GM12878 (cell line): Measurements from ENCODE around the gene AKAP5. TPM values are rescaled to one million over a fixed set of nuclear protein-coding genes. Genes with fewer than 3 reads are reported as not detected.

Experiments used
- ATAC-seq: fragments of 200-7000 bp; cut with Tn5 transposase; 3 replicates; pipeline ENCODE4 v1.9.1; 2020; ENCODE audit warnings: mild to moderate bottlenecking, moderate library complexity
- BruUV-seq: library from RNA; stranded (reverse); fragments of 400-500 nt; replicated peaks from 2 replicates; lab custom pipeline; 2021; lab: Mats Ljungman, UMichigan
- CTCF ChIA-PET: fragments of 300-600 bp; sonication (Branson Sonifier 250); formaldehyde crosslinking; extraction: SDS; loops from one replicate; lab custom pipeline; 2021; ENCODE audit warnings: inconsistent platforms; lab: Yijun Ruan, JAX
- POLR2A ChIA-PET: fragments of 350-600 bp; formaldehyde crosslinking; extraction: SDS; loops from one replicate; lab custom pipeline; 2021; ENCODE audit warnings: inconsistent platforms; lab: Charles Lee
- RAD21 ChIA-PET: fragments of 300-600 bp; sonication (Branson Sonifier 250); formaldehyde crosslinking; loops from one replicate; lab custom pipeline; 2023; ENCODE audit warnings: antibody characterized with exemption; ENCODE audit not compliant: unreplicated experiment; lab: Charles Lee
- SMC1A ChIA-PET: fragments of 300-600 bp; sonication (Branson Sonifier 250); formaldehyde crosslinking; loops from one replicate; lab custom pipeline; 2023; ENCODE audit not compliant: unreplicated experiment, uncharacterized antibody; lab: Charles Lee
- DNase-seq: peaks from one replicate; pipeline ENCODE4 v3.0.0-alpha.2; 2011; ENCODE audit warnings: low read depth, low spot score
- FAIRE-seq: peaks from 3 replicates; lab custom pipeline; 2011; peaks lifted over from hg19 to GRCh38; lab: Jason Lieb, UNC
- H2AFZ ChIP-seq: 2 replicates; pipeline ENCODE4 v1.6.0; 2011; ENCODE audit warnings: low read depth, low read length, control low read depth; ENCODE audit not compliant: control insufficient read depth
- H3K27ac ChIP-seq: 2 replicates; pipeline ENCODE4 v1.5.1; 2011; ENCODE audit warnings: control low read depth; ENCODE audit not compliant: control insufficient read depth, insufficient read depth
- H3K27me3 ChIP-seq, 2 experiments: replicated peaks in 1 of 2; 2 replicates each; pipeline versions ENCODE4 v1.6.0 to v1.6.1; 2011; ENCODE audit warnings: low read length in 1 of 2; ENCODE audit not compliant: control insufficient read depth in 2 of 2, insufficient read depth in 2 of 2
- H3K36me3 ChIP-seq, 2 experiments: 2 replicates each; pipeline ENCODE4 v1.5.1; 2011; ENCODE audit warnings: low read length in 1 of 2; ENCODE audit not compliant: control insufficient read depth in 2 of 2, insufficient read depth in 2 of 2
- H3K4me1 ChIP-seq: 2 replicates; pipeline ENCODE4 v1.6.1; 2011; ENCODE audit warnings: mild to moderate bottlenecking, low read length, moderate library complexity, mixed read lengths; ENCODE audit not compliant: control insufficient read depth, insufficient read depth
- H3K4me2 ChIP-seq: 2 replicates; pipeline ENCODE4 v1.6.0; 2011; ENCODE audit warnings: control low read depth; ENCODE audit not compliant: control insufficient read depth, insufficient read depth
- H3K4me3 ChIP-seq: fragments of 200-600 bp; sonication (generic); 2 replicates; pipeline ENCODE4 v1.5.1; 2016
- H3K79me2 ChIP-seq: 2 replicates; pipeline ENCODE4 v1.6.0; 2011; ENCODE audit warnings: low read length; ENCODE audit not compliant: control insufficient read depth, insufficient read depth
- H3K9ac ChIP-seq: 2 replicates; pipeline ENCODE4 v1.8.0; 2011; ENCODE audit warnings: low read length, control low read depth, mixed read lengths; ENCODE audit not compliant: control insufficient read depth, insufficient read depth
- H3K9me3 ChIP-seq: replicated peaks from 3 replicates; pipeline ENCODE4 v1.5.1; 2011; ENCODE audit warnings: mild to moderate bottlenecking, low read length; ENCODE audit not compliant: control insufficient read depth, insufficient read depth
- H4K20me1 ChIP-seq: 2 replicates; pipeline ENCODE4 v1.6.0; 2011; ENCODE audit not compliant: control insufficient read depth, insufficient read depth
- FOS ChIP-seq: IDR thresholded peaks from 3 replicates; pipeline ENCODE4 v1.6.1; 2011; ENCODE audit warnings: borderline replicate concordance; ENCODE audit not compliant: insufficient read length; ENCODE audit errors: extremely low read depth
- KAT2A ChIP-seq: conservative IDR thresholded peaks from 2 replicates; pipeline ENCODE4 v1.6.1; 2011; ENCODE audit warnings: low read depth, low read length; ENCODE audit not compliant: control insufficient read depth
- LARP7 ChIP-seq: fragments of 450-650 bp; IDR thresholded peaks from 2 replicates; pipeline ENCODE4 v1.6.1; 2017; ENCODE audit warnings: mild to moderate bottlenecking
- SIN3A ChIP-seq: IDR thresholded peaks from 2 replicates; pipeline ENCODE4 v1.6.1; 2012; ENCODE audit warnings: low read depth, low read length, improper control_type of control experiment
- STAT1 ChIP-seq: fragments of 450-650 bp; conservative IDR thresholded peaks from 2 replicates; pipeline ENCODE4 v1.6.1; 2014; ENCODE audit warnings: antibody characterized with exemption, mild to moderate bottlenecking
- TARDBP ChIP-seq: IDR thresholded peaks from 2 replicates; pipeline ENCODE4 v1.6.1; 2016; ENCODE audit warnings: borderline replicate concordance
- YY1 ChIP-seq: IDR thresholded peaks from 2 replicates; pipeline ENCODE4 v1.6.1; 2011; ENCODE audit warnings: low read depth, mild to moderate bottlenecking, low read length
- WGBS: methylation state at CpG from one replicate; pipeline ENCODE4 v1.1.6; 2016; ENCODE audit warnings: low lambda C conversion rate; ENCODE audit not compliant: insufficient replicate concordance, insufficient coverage; ENCODE audit errors: missing lambda C conversion rate; 5-methylcytosine and 5-hydroxymethylcytosine counted together
- in situ Hi-C: fragments of 300-500 bp; cut with MboI; formaldehyde crosslinking; loops from 9 replicates; pipeline ENCODE4 v1.14.3; 2018; ENCODE audit warnings: mixed read lengths
- intact Hi-C: fragments of 100-400 bp; cut with micrococcal nuclease; formaldehyde crosslinking; loops from one replicate; pipeline ENCODE4 v1.14.2; 2022; ENCODE audit not compliant: unreplicated experiment
- polyA plus RNA-seq, 11 experiments: library from polyadenylated mRNA; depleted of rRNA in 4 of 11; unstranded in 6 of 11; stranded (reverse) in 5 of 11; fragments of >200 nt; fragmentation: Nextera tagmentation in 4 of 11; fragmentation: Illumina TruSeq in 1 of 11; extraction: Ambion mirVana in 4 of 11; extraction: Trizol in 1 of 11; gene quantifications; 1 replicate in 1 of 11; 2 replicates in 10 of 11; pipeline versions ENCODE4 v1.2.1 to v1.2.3, GENCODE V29; 2011 to 2016; ENCODE audit warnings: inconsistent platforms in 2 of 11, missing spikeins in 2 of 11, low read depth in 1 of 11
- total RNA-seq, 4 experiments: library from RNA; depleted of rRNA in 3 of 4; stranded (reverse); fragments of >200 nt in 3 of 4; fragmentation: Illumina TruSeq in 1 of 4; extraction: Trizol in 1 of 4; gene quantifications; 2 replicates each; pipeline versions ENCODE4 v1.2.1 to v1.2.3, GENCODE V29; 2013 to 2021
- TF ChIP-seq, protein P1 (sequence below): fragments of 450-650 bp; IDR thresholded peaks from 2 replicates; pipeline ENCODE4 v1.6.1; 2016; ENCODE audit warnings: mild to moderate bottlenecking, moderate library complexity, borderline replicate concordance

AKAP5 gene
- total and polyA plus RNA-seq, 10 of the 15 experiments (the other 5 are each of a cell fraction or from before 2014, with no cell fraction given), result 0.45 to 5.1 (median 1.7) TPM

DNA sequence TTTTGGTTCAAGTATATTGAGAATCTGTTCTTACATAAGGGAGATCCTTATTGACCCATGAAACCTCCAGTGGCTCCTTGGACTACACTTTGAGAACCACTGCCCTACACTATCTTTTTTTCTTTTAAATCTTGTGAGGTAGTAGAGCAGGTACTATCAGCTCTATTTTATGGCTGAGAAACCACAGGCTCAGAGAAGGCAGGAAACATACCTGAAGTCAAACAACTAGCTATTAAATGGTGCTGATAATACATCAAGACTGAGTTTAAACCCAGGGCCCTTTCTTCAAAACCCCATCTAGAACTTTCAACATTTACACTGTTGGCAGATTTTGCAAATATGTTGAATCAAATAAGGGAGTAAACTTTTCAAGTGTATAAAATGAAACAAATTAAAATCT lies 31.5 kb downstream of the AKAP5 start:
- no peak overlapping the region for H3K27ac ChIP-seq
- no peak overlapping the region for H3K9ac ChIP-seq
- intact Hi-C loops (no loop called here), in situ Hi-C loops (no loop called here)
- no peak overlapping the region for H3K4me2 ChIP-seq
- H3K27me3 ChIP-seq, result no peaks in the 10 kb centered on the region
- no peak for TF ChIP-seq LARP7
- peaks cover 57% of the 10 kb centered on the region for H3K79me2 ChIP-seq
- BruUV-seq, result no TSS peak
- ATAC-seq (peak; percentile 10; the same call in 2 of the 3 replicates), FAIRE-seq (no peak), DNase-seq (no peak)
- SMC1A ChIA-PET, result interaction anchor here (0.8 to 6.4 kb wide), 18 partner anchors 8 to 153 kb away, joined by 3 to 51 read pairs (median 4); no protein-coding TSS in a partner anchor
- 0 out of 2 replicates have a peak, but pooled peaks cover 3% of the 10 kb centered on the region for H3K4me1 ChIP-seq
- no peaks in the 10 kb centered on the region for H4K20me1 ChIP-seq
- no peak overlapping the region for H3K4me3 ChIP-seq
- POLR2A ChIA-PET, result interaction anchor here (1.0 to 1.8 kb wide), 4 partner anchors 12 to 41 kb away, joined by 3 to 5 read pairs (median 4); partner anchors contain the start of gene AKAP5
- H3K36me3 ChIP-seq, result peaks cover 0 to 7% of the 10 kb centered on the region in 2 experiments; a peak in 1 of 4 replicates
- no peak overlapping the region for H2AFZ ChIP-seq
- no peaks in the 10 kb centered on the region for H3K9me3 ChIP-seq
- CTCF ChIA-PET, result interaction anchor here (1.0 to 6.3 kb wide), 14 partner anchors 12 to 490 kb away, joined by 3 to 43 read pairs (median 6); partner anchors contain the start of gene FNTB
- RAD21 ChIA-PET, result interaction anchor here (0.6 to 2.3 kb wide), 10 partner anchors 13 to 159 kb away, joined by 3 to 14 read pairs (median 4); no protein-coding TSS in a partner anchor

DNA sequence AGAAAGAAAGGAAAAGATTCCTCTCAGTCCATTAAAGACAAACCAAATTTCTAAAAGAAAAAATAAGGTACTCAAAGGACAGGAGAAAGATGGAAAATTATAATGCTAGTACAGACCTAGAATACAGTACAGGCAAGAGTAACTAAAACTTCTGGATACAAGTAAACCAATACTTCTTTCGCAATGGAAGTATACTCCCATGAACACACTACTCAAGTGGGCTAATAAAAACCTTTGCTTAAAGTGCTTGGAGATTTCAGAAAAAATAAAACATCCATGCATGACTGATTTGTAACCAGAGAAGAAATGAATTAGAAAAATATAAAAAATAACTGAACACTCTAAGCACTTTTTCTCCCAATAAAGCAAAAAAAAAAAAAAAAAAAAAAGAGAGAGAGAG lies 34.8 kb downstream of the AKAP5 start:
- peak overlapping the region; percentile 48 for H3K27ac ChIP-seq
- no peaks in the 10 kb centered on the region for H3K27me3 ChIP-seq

More for the DNA sequence above, 34.8 kb downstream of the AKAP5 start:
- Histone ChIP-seq H3K9ac (peak overlapping the region; percentile 49; the same call in 1 of the 2 replicates), H3K9me3 (no peaks in the 10 kb centered on the region), H3K36me3 (no peaks in the 10 kb centered on the region), H3K79me2 (peaks cover 81% of the 10 kb centered on the region), H3K4me3 (peak overlapping the region; percentile 52; the same call in 1 of the 2 replicates), H3K4me2 (peak overlapping the region; percentile 60), H3K4me1 (0 out of 2 replicates have a peak, but pooled peaks cover 3% of the 10 kb centered on the region), H4K20me1 (no peaks in the 10 kb centered on the region), H2AFZ (no peak overlapping the region)
- no TSS peak for BruUV-seq
- ChIA-PET CTCF (interaction anchor here (1.2 to 3.5 kb wide), 2 partner anchors 11 to 39 kb away, joined by 3 to 37 read pairs; no protein-coding TSS in a partner anchor), POLR2A (interaction anchor here (1.0 to 3.1 kb wide), 2 partner anchors 9 to 10 kb away, joined by 4 to 19 read pairs; no protein-coding TSS in a partner anchor), RAD21 (interaction anchor here (1.1 to 1.7 kb wide), 2 partner anchors 112 to 158 kb away, joined by 3 to 5 read pairs; partner anchors contain the start of gene MTHFD1), SMC1A (interaction anchor here (1.5 to 3.4 kb wide), 3 partner anchors 11 to 55 kb away, joined by 5 to 29 read pairs (median 7); no protein-coding TSS in a partner anchor)
- DNase-seq, result no peak
- WGBS, result 100% methylated on average over 1 of the region's 1 CpG
- intact Hi-C loops, result no loop called here
- FAIRE-seq, result no peak
- TF ChIP-seq, protein P1, sequence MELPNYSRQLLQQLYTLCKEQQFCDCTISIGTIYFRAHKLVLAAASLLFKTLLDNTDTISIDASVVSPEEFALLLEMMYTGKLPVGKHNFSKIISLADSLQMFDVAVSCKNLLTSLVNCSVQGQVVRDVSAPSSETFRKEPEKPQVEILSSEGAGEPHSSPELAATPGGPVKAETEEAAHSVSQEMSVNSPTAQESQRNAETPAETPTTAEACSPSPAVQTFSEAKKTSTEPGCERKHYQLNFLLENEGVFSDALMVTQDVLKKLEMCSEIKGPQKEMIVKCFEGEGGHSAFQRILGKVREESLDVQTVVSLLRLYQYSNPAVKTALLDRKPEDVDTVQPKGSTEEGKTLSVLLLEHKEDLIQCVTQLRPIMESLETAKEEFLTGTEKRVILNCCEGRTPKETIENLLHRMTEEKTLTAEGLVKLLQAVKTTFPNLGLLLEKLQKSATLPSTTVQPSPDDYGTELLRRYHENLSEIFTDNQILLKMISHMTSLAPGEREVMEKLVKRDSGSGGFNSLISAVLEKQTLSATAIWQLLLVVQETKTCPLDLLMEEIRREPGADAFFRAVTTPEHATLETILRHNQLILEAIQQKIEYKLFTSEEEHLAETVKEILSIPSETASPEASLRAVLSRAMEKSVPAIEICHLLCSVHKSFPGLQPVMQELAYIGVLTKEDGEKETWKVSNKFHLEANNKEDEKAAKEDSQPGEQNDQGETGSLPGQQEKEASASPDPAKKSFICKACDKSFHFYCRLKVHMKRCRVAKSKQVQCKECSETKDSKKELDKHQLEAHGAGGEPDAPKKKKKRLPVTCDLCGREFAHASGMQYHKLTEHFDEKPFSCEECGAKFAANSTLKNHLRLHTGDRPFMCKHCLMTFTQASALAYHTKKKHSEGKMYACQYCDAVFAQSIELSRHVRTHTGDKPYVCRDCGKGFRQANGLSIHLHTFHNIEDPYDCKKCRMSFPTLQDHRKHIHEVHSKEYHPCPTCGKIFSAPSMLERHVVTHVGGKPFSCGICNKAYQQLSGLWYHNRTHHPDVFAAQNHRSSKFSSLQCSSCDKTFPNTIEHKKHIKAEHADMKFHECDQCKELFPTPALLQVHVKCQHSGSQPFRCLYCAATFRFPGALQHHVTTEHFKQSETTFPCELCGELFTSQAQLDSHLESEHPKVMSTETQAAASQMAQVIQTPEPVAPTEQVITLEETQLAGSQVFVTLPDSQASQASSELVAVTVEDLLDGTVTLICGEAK, result peak; percentile 40; the same call in 1 of the 2 replicates
- TF ChIP-seq TARDBP (no peak), YY1 (no peak), FOS (no peak), SIN3A (no peak), KAT2A (no peak), STAT1 (no peak)
- ATAC-seq, result no peak
- in situ Hi-C loops, result no loop called here
